22Rv1 (cell line): ENCODE results near the gene ARHGAP23.
A peak's percentile ranks its signal among the peaks of the same experiment; 100 is the strongest.

Experiments
- H3K27ac ChIP-seq: fragments of 450-650 bp; 2 replicates; pipeline ENCODE4 v1.5.1; 2017
- ZFX ChIP-seq: fragments of 450-650 bp; IDR thresholded peaks from 2 replicates; pipeline ENCODE4 v1.6.1; 2017; ENCODE audit warnings: antibody characterized with exemption, borderline replicate concordance
- TF ChIP-seq, protein P1 (sequence below): fragments of 450-650 bp; IDR thresholded peaks from 2 replicates; pipeline ENCODE4 v1.5.1; 2017; ENCODE audit warnings: mild to moderate bottlenecking

ARHGAP23 gene

GRCh38 chr17:38533866-38534497 is 105.7 kb downstream of the ARHGAP23 start:
- no peak for TF ChIP-seq ZFX
- TF ChIP-seq, protein P1, sequence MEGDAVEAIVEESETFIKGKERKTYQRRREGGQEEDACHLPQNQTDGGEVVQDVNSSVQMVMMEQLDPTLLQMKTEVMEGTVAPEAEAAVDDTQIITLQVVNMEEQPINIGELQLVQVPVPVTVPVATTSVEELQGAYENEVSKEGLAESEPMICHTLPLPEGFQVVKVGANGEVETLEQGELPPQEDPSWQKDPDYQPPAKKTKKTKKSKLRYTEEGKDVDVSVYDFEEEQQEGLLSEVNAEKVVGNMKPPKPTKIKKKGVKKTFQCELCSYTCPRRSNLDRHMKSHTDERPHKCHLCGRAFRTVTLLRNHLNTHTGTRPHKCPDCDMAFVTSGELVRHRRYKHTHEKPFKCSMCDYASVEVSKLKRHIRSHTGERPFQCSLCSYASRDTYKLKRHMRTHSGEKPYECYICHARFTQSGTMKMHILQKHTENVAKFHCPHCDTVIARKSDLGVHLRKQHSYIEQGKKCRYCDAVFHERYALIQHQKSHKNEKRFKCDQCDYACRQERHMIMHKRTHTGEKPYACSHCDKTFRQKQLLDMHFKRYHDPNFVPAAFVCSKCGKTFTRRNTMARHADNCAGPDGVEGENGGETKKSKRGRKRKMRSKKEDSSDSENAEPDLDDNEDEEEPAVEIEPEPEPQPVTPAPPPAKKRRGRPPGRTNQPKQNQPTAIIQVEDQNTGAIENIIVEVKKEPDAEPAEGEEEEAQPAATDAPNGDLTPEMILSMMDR, result no peak
- no peak overlapping the region for H3K27ac ChIP-seq

- TF ChIP-seq, protein P1, result no peak
- no peak for TF ChIP-seq ZFX
- H3K27ac ChIP-seq, result no peak overlapping the region
These were observed 106.2 kb downstream of the ARHGAP23 start for GRCh38 chr17:38534498-38534885.

GRCh38 chr17:38535886-38536285 is 107.6 kb downstream of the ARHGAP23 start:
- no peak for TF ChIP-seq ZFX
- TF ChIP-seq, protein P1, result no peak
- no peak overlapping the region for H3K27ac ChIP-seq

DNA sequence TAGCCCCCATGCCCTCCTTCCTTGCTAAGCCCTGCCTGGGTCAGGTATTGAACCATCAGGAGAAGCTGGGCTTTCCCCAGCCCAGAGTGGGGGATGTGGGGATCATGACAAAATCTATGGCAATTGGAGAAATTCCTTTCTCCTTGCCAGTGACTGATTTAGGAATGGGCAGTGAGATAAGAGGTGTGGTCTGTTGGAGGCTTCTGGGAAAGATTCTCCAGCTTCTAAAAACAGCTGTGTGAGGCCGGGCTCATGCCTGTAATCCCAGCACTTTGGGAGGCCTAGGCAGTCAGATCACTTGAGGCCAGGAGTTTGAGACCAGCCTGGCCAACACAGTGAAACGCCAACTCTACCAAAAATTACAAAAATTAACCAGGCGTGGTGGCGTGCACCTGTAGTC is 108.4 kb downstream of the ARHGAP23 start:
- TF ChIP-seq, protein P1, result no peak
- TF ChIP-seq ZFX, result no peak
- no peak overlapping the region for H3K27ac ChIP-seq

DNA sequence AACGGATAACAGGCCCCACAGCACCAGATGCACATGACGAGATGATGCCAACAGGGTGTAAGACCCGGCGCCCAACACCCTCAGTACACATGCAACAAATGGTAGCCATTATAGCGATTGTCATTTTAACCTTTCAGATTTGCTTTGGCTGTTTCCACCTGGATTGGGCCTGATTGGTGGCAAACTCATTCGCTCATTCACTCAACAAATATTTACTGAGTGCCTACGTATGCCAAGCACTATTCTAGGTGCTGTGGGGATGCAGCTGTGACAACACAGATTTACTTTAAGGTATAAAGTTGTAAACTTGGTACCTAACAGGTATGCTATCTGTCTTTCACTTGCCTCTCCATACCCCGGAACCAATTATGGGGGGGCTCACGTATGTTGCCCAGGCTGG is 110.6 kb downstream of the ARHGAP23 start:
- TF ChIP-seq ZFX, result no peak
- TF ChIP-seq, protein P1, result no peak

GRCh38 chr17:38539386-38539785 is 111.1 kb downstream of the ARHGAP23 start:
- TF ChIP-seq, protein P1, result no peak
- no peak for TF ChIP-seq ZFX
- H3K27ac ChIP-seq, result peak overlapping the region; percentile 43; the same call in 1 of the 2 replicates

More for the DNA sequence above, 110.6 kb downstream of the ARHGAP23 start:
- H3K27ac ChIP-seq, result peak overlapping the region; percentile 43

GRCh38 chr17:38540514-38541045 is 112.3 kb downstream of the ARHGAP23 start:
- H3K27ac ChIP-seq, result no peak overlapping the region
- TF ChIP-seq, protein P1, result no peak
- no peak for TF ChIP-seq ZFX
